Fibroblast of the aortic adventitia (primary cell): ENCODE results near the gene OR10T2. TPM values are rescaled to one million over a fixed set of nuclear protein-coding genes. Genes with fewer than 3 reads are reported as not detected.
"Not testable (repeated sequence)": the region's sequence is repeated elsewhere in the genome, so short reads cannot be mapped to it uniquely, and the experiment has no call there.

Experiments used
- DNase-seq: peaks from one replicate; pipeline ENCODE4 v3.0.0-alpha.2; 2010; ENCODE audit warnings: low read depth
- H3K4me3 ChIP-seq: 2 replicates; pipeline ENCODE4 v1.5.1; 2011; ENCODE audit warnings: low read depth, mild to moderate bottlenecking, control low read depth, low read length, moderate library complexity
- total RNA-seq: library from RNA; depleted of rRNA; stranded (reverse); fragments of >200 nt; gene quantifications from 2 replicates; pipeline ENCODE4 v1.2.3, GENCODE V29; 2012; ENCODE audit warnings: low replicate concordance
- TF ChIP-seq, protein P1 (sequence below): IDR thresholded peaks from 2 replicates; pipeline ENCODE4 v1.5.1; 2011; ENCODE audit warnings: mild to moderate bottlenecking, low read length, control low read depth, inconsistent platforms; ENCODE audit not compliant: insufficient read depth

The OR10T2 gene
- total RNA-seq, 1 donor, result not detected

DNA sequence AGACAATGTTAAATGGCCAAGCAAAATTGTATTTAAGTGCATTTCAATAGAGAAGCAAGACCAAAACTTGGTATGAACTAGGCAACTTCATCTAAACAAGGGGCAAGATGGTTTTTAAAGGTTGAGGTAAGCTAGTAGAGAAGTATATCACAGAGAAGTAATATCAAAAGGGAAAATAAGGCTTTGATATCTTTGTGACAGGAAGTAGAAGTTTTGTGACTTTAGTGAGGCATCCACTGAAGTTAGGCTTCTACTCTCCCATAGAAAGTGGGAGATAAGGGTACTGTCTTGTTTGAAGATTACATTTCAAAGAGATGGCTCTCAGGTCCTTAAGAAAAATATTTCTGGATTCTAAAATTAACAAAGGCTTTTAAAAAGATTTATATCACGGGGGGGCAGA lies 8.9 kb downstream of the OR10T2 start:
- TF ChIP-seq, protein P1, sequence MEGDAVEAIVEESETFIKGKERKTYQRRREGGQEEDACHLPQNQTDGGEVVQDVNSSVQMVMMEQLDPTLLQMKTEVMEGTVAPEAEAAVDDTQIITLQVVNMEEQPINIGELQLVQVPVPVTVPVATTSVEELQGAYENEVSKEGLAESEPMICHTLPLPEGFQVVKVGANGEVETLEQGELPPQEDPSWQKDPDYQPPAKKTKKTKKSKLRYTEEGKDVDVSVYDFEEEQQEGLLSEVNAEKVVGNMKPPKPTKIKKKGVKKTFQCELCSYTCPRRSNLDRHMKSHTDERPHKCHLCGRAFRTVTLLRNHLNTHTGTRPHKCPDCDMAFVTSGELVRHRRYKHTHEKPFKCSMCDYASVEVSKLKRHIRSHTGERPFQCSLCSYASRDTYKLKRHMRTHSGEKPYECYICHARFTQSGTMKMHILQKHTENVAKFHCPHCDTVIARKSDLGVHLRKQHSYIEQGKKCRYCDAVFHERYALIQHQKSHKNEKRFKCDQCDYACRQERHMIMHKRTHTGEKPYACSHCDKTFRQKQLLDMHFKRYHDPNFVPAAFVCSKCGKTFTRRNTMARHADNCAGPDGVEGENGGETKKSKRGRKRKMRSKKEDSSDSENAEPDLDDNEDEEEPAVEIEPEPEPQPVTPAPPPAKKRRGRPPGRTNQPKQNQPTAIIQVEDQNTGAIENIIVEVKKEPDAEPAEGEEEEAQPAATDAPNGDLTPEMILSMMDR, result no peak
- DNase-seq, result no peak
- H3K4me3 ChIP-seq, result no peak overlapping the region

DNA sequence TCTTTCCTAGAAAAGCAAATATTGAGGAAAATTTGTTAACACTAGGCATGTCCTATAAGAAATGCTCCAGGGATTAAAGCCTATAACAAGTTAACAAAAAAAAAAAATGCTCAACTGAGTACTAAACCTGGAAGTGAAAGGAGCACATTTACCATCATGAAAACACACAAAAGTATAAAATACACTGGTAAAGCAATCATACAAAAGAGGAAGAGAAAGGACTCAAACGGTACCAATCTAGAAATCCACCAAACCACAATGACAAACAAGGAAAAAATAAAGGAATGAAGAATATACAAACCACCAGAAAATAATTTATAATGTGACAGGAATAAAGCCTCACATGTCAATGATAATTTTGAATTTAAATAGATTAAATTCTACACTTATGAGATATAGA lies 24.4 kb downstream of the OR10T2 start:
- TF ChIP-seq, protein P1, result no peak
- DNase-seq, result no peak
- H3K4me3 ChIP-seq, result no peak overlapping the region

DNA sequence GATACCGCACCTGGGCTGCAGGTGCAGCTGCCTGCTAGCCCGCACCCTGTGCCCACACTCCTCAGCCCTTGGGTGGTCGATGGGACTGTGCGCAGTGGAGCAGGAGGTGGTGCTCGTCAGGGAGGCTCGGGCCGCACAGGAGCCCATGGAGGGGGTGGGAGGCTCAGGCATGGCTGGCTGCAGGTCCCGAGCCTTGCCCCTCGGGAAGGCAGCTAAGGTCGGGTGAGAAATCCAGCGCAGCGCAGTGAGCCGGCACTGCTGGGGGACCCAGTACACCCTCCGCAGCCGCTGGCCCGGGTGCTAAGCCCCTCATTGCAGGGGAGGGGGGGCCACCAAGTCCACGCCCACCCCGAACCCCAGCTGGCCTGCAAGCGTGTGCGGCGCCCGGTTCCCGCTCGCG lies 25.2 kb downstream of the OR10T2 start:
- not testable (repeated sequence) for DNase-seq, H3K4me3 ChIP-seq

DNA sequence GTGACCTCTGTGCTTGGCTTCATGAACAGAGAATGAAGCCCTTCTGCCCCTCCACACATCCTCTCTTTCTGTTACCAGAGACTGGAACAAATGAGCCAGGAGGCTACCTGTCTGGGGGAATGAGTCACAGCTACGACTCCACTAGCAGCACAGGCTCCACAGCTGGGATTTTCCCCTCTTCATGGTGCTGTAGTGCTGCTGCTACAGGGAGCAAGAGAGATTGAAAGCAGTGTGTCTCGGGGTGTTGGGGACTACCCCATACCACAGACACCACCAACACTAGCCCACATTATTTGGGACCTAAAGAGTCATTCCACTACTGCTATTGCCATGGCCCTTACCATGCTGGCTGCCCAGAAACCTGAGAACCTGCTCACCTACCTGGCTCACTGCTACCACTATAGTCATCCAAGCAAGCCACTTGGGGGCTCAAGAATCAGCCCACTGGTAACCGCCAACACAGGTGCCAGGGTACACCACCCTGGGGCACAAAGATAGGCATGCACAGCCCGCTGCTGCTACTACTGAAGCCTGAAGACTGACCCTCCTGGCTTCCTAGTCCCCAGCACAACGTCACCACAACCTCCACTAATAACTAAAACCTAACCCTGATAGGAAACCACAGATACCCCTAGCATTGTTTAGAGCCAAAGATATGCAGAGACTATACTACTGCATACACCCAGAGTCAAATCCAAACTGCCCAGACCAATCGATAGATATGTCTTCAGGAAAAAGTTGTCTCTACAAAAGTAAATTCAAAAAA lies 27.9 kb downstream of the OR10T2 start:
- TF ChIP-seq, protein P1, result no peak
- DNase-seq, result no peak
- H3K4me3 ChIP-seq, result no peak overlapping the region

DNA sequence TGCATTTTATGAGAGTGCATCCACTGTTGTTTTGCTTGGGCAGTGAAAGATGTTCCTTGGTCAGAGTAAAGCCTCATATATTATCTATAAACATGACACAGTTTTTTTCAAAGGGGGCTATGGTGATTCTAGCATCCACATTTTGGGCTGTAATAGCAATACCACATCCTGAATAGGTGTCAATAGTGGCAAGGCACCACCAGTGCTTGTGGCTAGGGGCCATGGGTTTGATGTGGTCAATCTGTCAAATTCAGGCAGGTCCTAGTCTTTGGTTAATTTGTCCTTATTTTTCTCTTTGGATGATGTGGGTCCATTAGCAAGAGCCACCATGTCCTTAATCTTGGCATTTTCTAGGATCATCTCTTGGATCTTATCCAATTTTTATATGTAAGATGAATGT lies 32.5 kb downstream of the OR10T2 start:
- H3K4me3 ChIP-seq, result no peak overlapping the region
- TF ChIP-seq, protein P1, result no peak
- DNase-seq, result no peak

DNA sequence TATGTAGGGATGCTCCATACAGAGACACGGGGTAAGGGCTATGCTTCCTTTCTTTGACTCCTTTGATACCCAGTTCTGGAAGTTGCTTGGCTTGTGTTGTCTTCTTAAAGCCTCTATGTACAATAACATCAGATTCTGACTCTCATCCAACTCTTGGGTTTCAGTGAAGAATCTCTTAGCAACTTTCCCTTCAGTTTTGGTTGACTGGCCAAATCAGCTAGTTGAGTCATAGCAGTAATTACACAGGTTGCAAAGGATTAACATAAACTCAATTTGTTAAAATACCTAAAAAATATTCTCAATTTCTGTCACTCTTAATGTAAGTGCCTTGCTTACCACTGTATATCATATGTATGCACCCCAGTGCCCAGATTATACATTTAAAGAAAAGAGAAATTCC lies 36.3 kb downstream of the OR10T2 start:
- TF ChIP-seq, protein P1, result no peak
- no peak for DNase-seq
- no peak overlapping the region for H3K4me3 ChIP-seq

DNA sequence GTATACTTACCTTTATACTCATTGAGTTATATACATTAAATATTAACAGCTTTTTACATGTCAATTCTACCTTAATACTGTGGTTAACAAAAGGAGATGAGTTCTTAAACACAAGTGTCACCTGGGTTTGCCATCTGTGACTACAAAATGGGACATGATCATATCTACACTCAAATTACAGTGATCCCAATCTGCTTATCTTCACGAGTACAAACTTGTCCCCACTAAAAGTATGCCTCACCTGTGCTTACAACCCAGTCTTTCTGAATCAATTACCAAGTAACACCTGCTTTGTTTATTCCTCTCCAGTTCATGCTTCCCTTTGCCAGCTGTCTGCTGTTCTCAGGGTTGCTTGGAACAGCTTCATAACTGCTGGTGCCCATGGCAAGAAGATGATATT lies 36.8 kb downstream of the OR10T2 start:
- TF ChIP-seq, protein P1, result no peak
- DNase-seq, result no peak
- no peak overlapping the region for H3K4me3 ChIP-seq
